Effector CD4-positive, alpha-beta T cell (primary cell): ENCODE results near the gene CCNJL.

Source experiments
- DNase-seq: peaks from one replicate; pipeline ENCODE4 v3.0.0-alpha.2; 2020

CCNJL gene

DNA sequence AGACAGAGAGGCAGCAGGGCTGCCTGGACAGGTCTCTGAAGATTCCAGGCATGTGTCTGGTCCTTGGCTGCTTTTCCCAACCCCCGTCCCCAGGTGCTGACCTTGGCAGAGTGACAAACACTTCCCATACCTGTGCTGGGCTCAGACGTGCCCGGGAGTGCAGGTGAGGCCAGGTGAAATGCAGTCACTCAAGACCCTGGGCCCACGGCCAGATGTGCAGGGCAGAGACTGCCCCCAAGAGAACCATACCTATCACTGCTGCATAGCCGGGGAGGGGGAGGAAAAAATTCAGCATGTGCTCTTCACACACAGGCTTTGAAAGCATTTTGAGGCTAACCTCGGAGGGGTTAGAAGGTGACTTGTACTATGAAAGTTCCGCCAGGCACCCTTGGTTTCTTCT lies 22.6 kb downstream of the CCNJL start:
- no peak for DNase-seq

DNA sequence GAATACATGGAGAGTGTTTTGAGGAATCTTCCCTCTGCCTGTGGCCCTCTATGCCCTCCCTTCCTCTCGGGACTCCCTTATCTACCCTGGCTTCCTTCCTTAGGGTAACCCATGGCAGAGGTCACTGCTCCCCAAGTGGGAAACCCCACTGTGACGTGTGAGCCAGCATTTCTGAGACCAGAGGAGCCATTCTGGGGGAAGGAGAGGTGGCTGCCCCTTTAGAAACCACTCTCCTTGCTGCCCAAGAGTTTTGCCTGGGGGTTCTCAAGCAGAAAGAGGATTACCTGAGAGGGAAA lies 23.1 kb downstream of the CCNJL start:
- DNase-seq: no peak

DNA sequence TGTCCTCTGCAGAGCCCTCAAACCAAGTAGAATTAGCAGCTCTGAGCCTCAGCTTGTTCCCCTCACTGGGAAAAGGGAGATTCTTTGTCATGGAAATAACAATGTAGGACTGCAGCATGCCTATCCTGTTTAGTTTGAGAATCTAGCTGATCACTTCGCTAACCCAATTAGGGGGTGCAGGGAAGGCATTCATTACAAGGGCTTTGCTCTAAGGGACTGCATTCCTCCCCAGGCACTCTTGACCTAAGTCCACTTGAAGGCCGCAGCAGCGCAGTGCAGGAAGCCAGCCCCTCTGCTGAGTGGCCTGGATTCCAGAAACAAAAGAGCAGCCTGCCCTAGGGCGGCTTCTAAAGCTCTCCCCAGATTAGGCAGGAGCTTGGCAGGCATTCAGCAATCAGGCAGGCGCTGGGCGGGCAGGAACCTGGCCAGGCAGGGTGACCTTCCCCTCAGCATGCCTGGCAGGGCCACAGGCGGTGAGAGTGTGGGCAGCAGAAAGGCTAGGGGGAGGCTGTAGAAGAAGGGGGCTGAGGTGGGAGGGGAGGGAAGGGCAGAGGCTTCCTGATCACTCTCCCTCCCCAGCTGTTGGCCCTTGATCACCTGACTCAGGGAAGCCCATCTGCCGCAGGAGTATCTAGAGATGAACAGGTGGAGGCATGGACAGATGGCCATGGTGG lies 24.8 kb downstream of the CCNJL start:
- DNase-seq: no peak

DNA sequence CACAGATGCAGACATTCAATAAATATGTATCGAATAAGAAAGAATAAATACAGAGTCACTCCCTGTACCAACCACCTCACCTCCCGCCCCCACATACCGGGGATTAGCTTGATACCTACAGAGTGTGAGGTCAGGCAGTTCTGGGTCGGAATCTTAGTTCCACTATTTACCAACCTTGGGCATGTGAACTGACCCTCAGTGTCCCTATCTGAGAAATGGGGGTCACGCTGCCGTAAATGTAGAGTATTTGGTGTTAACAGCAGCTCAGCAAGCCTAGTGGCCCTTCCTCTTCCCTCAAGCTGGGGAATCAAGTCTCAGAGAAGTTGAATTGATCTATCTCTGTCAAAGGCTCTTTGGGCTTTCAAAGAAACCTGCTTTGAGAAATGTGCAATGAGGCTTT lies 25.4 kb downstream of the CCNJL start:
- no peak for DNase-seq

DNA sequence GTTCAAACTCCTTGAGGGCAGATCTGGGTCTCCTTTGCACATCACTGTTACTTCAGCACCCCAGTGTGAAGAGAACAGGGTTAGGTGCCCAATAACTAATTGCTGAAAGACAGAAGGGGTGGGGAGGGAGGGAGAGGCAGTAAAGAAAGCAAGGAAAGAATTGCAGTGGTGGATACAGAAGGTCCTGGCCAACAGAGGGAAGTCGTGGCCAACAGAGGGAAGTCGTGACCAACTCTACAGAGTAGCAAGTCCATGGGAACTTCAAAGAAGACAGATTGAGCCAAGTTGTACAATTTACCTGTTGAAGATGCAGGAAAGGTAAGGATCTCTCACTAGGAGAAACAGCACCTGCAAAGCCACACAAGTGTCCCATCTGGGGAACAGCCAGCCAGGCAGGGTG lies 27.0 kb downstream of the CCNJL start:
- DNase-seq: no peak

DNA sequence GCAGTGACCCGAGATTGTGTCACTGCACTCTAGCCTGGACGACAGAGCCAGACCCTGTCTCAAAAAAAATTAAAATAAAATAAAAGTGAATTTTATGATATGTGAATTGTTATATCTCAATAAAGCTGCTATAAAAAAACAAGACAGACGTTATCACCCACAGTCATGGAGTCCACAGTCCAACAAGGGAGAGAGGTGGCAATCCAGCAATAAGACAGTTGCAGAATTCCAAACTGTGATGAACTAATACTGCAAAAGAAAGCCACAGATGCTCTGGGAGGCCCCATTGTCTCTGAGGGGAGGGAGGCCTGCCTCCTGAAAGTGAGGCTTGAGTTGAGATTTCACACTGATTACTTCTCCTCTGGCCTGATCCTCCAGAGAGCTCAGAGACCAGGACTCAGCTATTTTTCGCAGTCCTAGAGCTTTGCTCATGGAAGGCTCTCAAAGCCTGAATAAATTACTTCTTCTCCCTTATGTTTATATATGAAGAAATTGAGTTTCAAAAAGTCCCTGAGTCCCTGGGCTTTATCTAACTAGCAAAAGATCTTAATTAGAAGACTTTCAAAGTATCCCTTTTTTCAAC lies 28.0 kb downstream of the CCNJL start:
- no peak for DNase-seq

DNA sequence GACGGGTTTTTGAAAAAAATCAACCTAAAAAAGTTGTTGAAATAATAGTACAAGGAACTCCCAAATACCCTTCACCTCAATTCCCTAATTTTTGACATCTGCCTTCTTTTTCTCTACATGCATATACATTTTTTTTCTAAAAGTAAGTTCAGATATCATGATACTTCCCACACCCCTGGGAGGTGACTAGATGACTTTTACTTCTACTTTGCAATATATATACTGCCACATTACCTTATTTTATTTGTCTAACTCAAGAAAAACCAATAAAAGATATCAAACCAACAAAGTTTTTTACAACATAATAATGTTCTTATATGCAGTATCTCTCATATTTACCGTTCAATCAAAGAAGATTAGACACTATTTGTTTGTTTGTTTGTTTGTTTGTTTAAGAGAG lies 31.1 kb downstream of the CCNJL start:
- DNase-seq: no peak

DNA sequence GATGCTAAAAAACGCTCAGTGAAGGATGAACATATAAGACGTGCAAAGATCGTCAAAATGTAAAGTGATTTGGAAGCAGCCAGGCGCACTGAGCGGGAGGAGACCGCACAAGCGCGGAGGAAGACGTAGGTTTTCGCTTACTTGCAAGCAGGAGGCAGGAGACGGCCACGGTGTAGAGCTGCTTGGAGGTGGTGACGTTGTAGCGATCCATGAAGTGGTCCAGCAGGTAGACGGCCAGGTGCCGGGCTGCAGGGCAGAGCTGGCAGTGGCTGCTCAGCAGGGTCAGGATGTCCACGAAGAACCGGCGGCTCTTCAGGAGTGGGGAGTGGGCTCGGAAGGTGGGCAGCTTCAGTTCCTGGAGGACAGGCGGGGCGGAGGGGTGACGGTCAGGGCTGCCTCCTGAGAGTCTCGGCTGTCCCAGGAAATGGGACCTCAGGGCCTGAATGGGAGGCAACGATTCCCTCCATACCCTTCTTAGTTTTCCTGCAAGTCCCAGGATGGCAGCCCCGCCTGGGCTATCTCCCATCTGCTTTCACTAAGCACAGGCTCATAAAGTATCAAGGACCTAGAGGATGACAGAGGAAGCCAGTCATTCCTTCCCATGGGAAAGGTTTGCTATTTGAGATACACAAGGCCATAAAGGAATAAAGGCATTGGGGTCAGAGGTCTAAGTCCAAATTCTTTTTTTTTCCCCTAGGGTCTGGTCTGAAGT lies 31.8 kb downstream of the CCNJL start:
- no peak for DNase-seq

DNA sequence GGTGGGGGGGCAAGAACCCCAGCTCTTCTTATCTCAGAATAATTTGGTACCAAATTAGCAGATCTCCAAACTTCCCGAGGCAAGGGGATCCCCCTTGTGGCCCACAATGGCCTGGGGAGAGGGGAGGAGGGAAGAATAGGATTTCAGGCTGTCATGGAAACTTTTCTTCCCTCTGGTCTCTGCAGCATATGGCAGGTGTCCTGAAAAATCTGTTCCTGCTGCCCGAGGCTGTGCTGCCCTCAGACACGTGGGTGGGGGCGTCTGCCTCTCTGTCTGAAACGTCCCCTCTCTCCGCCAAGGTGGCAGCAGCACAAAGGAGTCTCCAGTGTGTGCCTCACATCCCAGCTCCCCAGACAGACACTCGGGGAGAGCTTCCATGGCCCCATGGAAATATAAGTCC lies 34.0 kb downstream of the CCNJL start:
- DNase-seq: no peak

DNA sequence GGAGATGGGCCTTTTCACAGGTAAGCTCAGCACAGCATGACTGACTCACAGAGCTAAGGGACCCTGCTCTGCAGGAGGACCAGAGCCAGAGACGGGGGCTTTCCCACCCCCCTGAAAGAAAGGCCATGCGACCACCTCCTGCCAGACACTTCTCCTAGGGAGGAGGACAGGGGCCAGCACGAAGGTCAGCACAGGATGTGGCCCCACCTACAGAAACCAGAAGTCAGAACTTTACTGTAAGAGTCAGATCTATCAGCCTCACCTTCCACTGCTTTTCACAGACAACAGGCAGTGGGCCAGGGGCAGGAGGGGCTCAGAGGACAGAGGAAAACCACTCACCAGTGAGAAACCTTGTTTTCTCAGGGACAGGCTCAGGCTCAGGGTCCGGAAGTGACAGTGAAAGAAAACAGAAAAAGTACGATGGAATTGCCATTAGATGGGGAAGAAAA lies 37.9 kb downstream of the CCNJL start:
- no peak for DNase-seq

DNA sequence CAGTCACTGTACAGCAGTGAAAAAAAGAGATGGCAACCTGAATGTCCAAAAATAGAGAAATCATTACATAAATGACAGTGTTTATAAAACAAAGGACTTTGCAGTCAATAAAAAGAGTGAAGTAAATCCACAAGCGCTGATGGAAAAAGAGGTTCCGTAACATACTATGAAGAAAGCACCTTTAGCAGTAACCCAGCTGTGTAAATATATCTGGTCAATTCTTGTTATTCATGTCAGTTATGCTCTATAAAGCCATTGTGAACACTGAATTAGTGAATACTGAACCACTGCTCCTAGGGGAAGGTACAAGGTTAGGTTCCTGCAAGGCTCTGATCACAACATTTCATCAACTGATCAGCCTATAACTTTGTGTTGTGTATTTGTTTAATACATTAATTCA lies 39.5 kb downstream of the CCNJL start:
- no peak for DNase-seq

DNA sequence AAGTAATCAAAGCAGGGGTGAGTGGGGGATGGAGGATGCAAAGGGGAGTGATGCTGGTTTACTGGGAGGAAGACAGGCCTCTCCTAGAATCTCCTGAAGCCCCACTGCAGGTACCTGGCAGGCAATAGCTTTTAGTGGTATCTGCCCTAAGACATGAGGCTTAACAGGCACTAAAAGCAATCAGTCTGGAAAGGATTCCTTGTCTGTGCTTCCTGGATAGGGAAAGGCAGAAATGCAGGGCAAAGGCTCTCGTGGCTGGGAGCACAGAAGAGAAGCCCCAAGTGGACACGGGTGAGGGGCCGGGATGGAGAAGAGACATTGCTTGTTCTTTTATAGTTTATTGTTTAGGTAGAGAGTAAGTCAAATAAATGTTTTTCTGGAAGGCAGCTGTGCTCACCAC lies 40.1 kb downstream of the CCNJL start:
- DNase-seq: no peak

DNA sequence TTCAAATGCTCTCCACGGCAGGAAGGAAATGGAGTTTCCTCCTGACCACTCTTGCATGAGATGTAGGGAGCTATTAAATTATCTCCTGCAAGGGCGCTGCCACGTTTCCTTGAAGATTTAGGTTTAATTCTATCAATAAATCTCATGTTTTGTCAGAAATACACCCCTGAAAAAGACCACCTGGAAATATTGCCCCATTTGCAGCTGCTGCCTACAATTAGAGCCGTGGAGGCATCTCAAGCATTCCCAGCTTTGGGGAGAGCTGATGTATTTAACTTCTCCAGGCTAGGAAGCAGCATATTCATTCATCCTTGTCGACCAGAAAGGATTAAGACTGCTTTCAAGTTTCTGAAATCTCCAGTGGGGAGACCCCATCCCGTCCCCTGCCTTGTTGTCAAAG lies 40.5 kb downstream of the CCNJL start:
- DNase-seq: no peak

DNA sequence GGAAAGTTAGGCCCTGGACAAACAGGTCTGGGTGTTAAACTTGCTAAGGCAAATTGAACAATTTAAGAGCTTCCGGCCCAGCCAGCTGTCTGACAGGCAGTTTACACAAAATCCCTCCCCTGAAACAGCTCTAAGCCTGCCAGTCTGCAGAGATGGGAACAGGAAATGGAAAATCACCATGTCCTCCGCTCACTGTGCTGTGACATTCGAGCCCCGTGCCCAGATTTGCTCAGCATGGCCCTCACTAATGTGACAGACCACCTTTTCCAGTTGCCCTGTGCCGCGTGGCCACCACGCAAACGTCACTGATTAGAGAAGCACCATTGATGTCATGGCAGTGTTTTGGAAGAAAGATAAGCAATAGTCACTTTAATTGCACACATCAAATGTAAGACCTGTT lies 41.0 kb downstream of the CCNJL start:
- no peak for DNase-seq

DNA sequence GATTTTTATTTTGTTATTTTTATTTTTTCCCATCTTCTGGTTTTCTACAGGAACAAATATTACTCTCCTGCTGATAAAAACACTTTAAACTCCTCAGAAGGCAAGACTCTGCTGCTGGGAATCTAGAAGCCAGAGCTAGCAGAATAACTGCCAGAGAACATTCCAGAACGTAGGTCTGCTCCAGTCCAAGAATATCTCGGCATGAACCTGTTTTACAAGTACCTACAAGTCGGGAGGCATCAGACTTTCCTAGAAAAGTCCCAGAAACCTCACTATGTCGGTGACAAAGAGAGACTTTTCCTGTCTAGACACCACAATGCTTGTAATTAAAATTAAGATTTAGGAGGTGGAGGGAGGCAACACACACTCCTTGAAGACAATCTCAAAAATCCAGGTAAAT lies 41.7 kb downstream of the CCNJL start:
- no peak for DNase-seq

DNA sequence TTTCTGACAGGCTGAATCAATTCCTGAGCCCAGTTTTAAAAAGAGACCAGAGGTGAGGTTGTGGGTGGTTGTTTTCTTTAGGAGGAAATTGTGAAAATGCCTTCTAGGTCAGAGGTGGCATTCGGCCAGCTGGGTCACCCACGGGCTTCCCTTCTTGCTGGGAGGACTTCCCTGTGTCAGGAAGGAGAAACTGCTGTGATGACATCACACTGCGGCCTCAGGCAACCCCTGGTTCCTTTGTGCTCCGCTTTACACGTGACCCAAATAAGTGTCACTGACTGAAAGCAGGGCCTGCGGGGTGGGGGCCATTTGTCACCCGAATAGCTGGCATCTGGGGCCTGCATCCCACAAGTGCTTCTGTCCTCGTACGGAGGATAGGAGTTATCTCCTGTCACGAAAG lies 43.3 kb downstream of the CCNJL start:
- no peak for DNase-seq

DNA sequence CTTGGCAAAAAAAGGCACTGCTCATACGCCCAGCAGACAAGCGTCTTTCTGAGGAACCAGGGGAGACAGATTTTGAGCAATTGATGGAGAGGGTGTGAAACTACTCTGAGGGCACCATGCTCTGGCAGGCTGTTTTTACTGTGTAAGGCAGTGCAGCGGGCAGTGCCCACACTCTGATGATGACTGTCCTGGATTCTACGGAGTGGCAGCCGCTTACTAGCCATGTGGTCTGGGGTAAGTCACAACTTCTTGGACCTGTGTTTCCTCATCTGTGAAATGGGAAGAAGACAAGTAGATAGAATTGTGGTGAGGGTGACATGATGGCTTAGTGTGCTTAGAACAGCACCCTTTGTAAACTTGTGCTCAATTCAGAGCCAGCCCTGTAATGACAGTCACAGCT lies 44.2 kb downstream of the CCNJL start:
- DNase-seq: no peak

DNA sequence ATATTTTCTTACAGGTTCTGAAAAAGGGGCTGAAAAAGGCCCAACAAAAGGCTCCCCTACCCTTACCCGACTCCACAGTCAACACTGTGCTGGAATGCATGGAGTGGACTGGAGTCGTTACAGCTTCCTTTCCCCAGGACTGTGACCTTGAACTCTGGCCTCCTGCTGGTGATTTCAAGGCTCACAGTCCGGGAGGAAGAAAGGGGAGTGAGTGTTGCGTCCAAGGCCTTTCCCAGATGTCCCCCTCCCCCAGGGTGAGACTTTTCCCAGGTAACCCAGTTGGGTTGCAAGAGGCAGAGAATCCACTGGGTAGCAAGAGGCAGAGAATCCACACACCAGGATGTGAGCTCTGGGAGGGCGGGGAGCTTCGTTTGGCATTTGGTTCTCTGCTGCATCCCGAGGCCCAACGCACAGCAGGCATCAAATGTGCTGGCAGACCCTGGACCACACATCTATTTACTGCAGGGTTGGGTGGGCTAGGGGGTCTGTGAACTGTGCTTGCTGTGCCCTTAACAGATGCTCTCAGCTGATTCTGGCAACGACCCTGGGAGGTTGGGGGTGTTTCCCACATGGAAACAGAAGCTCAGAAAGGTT lies 45.5 kb downstream of the CCNJL start:
- DNase-seq: no peak

DNA sequence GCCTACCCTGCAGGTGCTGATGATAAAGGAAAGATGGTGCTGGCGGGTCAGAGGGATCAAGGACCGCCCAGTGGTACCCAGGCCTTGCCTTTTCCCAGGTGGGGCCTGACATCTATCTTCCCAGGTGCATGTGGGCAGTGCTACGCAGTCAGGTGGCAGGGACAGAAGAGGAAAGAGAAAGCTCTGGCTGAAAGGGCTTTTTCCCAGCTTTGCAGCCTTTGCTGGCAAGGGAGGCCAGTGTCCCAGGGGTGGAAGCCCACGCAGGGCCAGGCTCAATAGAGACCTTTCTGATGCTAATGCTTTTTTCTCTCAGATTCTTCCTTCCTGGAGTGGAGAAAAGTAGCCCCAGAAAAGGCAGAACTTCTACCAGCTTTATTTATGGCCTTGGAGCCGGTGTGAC lies 46.3 kb downstream of the CCNJL start:
- DNase-seq: no peak

DNA sequence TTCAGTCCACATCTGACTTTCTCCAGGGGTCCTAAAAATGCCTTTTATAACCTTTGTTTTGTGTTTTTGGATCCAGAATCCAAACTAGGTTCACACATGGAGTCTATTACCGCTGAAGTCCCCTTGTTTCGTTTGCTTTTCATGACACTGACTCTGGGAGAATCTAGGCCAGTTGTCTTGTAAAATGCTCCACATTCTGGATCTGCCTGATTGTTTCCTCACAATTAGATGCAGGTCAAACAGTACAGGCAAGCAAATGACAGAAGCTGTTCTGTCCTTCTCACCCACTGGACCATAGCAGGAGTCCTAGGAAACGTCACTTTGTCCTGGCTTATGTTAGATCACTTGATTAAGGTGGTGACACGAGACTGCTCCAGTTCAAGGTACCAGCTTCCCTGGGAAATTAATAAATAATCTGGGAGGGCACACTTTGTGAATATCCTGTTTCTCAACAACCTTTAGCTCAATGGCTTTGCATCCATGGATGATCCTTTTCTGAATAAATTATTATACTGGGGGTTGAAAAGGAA lies 49.0 kb downstream of the CCNJL start:
- DNase-seq: no peak

DNA sequence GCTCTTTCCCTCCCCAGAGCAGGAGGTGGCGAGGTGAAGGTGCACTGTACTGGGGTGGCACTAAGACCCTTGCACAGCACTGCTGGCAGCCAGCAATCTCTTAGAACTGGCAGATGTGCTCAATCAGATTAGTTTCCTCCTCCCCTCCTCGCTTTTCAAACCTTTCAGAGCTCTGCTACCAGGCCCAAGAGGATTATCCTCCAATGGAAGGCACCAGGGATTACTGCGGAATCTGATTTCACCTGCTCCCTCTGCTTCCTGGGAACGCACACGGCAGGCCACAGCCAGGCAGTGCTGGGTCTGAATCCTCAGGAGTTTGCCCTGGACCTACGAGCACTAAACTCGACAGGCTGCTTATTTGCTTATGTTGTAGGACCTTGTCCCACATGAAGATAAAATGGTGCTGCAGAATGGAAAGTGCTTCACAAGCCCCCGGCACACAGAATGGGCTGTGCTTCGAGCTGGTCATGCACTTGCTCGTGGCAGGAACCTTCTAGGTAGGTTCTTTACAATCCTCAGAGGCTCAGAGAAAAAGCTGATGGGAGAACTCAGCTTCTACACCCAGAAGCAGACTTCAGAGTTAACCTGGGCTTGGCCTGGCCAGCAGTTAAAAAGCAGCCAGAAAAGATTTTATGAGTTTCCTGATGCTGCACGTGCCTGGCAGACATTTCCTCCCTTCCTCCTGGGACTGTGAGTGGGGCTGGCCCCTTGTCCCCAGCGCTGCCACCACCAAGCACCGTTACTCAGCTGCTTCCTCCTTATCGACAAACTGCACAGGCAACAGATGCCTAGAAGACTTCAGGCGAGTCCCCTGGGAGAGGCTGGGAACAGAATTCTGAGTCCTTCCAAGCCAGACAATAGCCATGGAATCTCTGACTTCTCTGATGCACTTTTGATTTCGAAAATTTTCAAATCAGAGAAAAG lies 50.0 kb downstream of the CCNJL start:
- DNase-seq: no peak

DNA sequence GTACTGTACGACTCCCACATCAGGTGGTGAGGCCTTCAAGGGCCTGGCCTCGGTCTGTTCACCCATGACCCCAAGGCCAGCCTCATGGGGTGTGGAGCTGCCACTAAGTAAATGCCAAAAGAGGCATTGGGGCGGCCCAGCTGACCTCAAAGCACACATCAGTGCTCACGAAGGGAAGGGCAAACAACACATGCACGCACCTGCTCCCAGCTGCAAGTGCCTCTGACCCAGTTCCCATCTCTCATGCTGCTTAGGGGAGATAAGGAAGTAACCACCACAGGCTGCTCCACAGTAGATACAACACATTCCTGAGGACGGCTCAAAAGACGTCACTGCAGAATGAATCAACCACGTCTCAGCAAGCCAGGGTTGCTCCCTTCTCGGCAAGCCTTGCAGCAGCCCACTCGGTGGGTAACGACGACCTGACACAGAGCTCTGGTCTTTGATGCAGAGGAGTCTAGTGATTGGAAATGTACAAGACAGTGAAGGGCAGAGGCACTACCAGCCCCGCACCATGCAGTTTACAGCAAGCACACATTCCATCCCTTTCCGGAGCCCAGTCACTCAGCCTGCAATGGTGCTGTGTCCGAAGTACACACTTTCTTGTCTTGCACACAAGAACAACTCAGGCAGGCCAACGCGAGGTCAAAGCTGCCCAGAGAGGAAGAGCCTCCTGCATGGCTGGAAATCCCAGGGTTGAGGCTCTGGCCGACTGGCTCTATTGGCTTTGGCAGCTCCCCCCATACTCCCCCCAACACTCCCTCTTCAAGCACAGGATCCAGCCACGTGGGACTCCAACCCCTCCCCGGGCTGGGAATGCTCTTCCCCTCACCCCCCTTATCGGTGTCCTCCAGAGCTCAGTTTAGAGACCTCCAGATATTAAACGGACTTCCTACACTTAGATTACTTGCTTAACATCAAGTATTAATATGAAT lies 51.2 kb downstream of the CCNJL start:
- DNase-seq: no peak
